Cardiac fibroblast (primary cell): ENCODE measurements around the gene HS3ST3A1.

Experiments used
- DNase-seq, 2 donors: peaks; one replicate each; pipeline versions ENCODE4 v3.0.0 to v3.0.0-alpha.2; 2010; ENCODE audit warnings: low read depth in 2 of 2
- H3K4me3 ChIP-seq, 2 donors: replicated peaks in 1 of 2; 1 replicate in 1 of 2; 2 replicates in 1 of 2; pipeline ENCODE4 v1.5.1; 2011; ENCODE audit warnings: low read depth in 2 of 2, low read length in 2 of 2, mild to moderate bottlenecking in 2 of 2, moderate library complexity in 1 of 2
- CTCF ChIP-seq: IDR thresholded peaks from one replicate; pipeline ENCODE4 v1.5.1; 2011; ENCODE audit warnings: low read depth, mild to moderate bottlenecking, low read length, inconsistent platforms

HS3ST3A1 gene

GRCh38 chr17:13474073-13474800, 127.5 kb downstream of the HS3ST3A1 start:
- no peak for DNase-seq
- no peak overlapping the region for H3K4me3 ChIP-seq

GRCh38 chr17:13465678-13466077, 136.1 kb downstream of the HS3ST3A1 start:
- no peak for DNase-seq
- H3K4me3 ChIP-seq: no peak overlapping the region
- no peak for TF ChIP-seq CTCF

More at GRCh38 chr17:13474073-13474800, 127.5 kb downstream of the HS3ST3A1 start:
- no peak for TF ChIP-seq CTCF

- TF ChIP-seq CTCF: no peak
- no peak for DNase-seq
- H3K4me3 ChIP-seq: no peak overlapping the region
Observed at GRCh38 chr17:13462673-13463124, 139.0 kb downstream of the HS3ST3A1 start.

- H3K4me3 ChIP-seq: no peak overlapping the region
- TF ChIP-seq CTCF: no peak
- DNase-seq: peak; percentile 10 to 16
Observed at GRCh38 chr17:13462146-13462545, 139.6 kb downstream of the HS3ST3A1 start.

- no peak overlapping the region for H3K4me3 ChIP-seq
- TF ChIP-seq CTCF: no peak
- peak in 1 of 2 donors; percentile 33 for DNase-seq
Observed at GRCh38 chr17:13460261-13461000, 141.3 kb downstream of the HS3ST3A1 start.

- no peak for TF ChIP-seq CTCF
- no peak for DNase-seq
- no peak overlapping the region for H3K4me3 ChIP-seq
Observed at GRCh38 chr17:13457783-13458182, 143.9 kb downstream of the HS3ST3A1 start.
